ENCODE data around the gene MTNR1A.

DNA sequence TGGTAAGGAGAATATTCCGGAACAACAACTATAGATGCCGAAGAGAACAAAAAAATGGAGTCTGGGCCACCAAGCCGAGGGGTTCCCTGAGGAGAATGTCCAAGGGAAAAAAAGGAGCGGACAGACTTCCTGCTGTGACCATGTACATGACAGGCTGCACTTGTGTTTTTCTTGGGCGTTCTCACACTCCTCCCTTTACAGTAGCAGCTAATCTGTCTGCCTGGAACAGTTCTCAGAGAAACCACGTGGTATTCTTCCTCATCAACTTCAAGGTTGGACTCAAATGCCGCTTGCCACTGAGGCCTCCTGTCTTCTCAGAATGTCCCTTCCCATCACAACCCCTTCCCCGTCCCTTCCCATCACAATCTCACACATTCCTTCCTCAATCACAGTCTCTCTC is 30.8 kb upstream of the MTNR1A start:
- TF ChIP-seq, protein P1, sequence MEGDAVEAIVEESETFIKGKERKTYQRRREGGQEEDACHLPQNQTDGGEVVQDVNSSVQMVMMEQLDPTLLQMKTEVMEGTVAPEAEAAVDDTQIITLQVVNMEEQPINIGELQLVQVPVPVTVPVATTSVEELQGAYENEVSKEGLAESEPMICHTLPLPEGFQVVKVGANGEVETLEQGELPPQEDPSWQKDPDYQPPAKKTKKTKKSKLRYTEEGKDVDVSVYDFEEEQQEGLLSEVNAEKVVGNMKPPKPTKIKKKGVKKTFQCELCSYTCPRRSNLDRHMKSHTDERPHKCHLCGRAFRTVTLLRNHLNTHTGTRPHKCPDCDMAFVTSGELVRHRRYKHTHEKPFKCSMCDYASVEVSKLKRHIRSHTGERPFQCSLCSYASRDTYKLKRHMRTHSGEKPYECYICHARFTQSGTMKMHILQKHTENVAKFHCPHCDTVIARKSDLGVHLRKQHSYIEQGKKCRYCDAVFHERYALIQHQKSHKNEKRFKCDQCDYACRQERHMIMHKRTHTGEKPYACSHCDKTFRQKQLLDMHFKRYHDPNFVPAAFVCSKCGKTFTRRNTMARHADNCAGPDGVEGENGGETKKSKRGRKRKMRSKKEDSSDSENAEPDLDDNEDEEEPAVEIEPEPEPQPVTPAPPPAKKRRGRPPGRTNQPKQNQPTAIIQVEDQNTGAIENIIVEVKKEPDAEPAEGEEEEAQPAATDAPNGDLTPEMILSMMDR (IDR thresholded peaks at IDR 0.05): no peak
- no peak for TF ChIP-seq EZH2 (IDR thresholded peaks at IDR 0.05; ENCODE audit: borderline replicate concordance, insufficient read depth, low read depth, low read length, poor library complexity, severe bottlenecking)
